GM18520 (cell line): ENCODE data around the gene ETV6.

Source experiments
- ATAC-seq: cut with Tn5 transposase; IDR thresholded peaks from one replicate; pipeline ENCODE4 v1.9.1; 2021; ENCODE audit not compliant: unreplicated experiment

The ETV6 gene

GRCh38 chr12:11823043-11823442 lies 173.6 kb downstream of the ETV6 start:
- no peak for ATAC-seq

DNA sequence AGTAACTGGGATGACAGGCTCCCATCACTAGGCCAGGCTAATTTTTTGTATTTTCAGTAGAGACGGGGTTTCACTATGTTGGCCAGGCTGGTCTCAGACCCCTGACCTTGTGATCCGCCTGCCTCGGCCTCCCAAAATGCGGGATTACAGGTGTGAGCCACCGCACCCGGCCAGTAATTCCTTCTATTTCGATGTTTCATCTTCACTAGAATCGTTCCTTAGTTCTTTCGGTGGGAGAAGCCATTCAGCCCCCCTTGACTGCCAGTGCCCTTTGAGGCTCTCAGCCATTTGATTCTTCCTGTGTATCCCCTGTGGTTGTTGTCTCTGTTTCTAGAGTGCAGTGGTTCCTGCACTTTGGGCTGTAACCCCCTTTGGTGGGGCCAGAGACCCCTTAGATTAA lies 174.1 kb downstream of the ETV6 start:
- no peak for ATAC-seq

GRCh38 chr12:11824069-11824468 lies 174.6 kb downstream of the ETV6 start:
- no peak for ATAC-seq

DNA sequence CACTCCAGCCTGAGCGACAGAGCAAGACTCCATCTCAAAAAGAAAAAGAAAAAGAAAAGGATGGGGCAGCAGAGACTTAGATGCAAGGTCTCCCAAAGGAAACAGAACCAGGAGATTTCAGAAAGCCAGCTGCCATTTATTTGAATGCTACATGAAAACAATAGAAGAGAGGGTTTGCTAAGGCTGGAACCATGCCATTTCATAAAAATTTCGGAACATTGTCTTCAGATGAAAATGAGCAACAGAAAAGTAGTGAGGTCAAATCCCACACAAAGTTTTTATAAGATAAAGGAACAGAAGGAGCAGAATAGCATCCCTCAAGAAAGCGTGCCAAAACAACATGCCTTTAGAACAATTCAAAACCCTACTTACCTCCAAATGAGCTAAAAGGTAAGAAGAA lies 175.3 kb downstream of the ETV6 start:
- ATAC-seq, result no peak

DNA sequence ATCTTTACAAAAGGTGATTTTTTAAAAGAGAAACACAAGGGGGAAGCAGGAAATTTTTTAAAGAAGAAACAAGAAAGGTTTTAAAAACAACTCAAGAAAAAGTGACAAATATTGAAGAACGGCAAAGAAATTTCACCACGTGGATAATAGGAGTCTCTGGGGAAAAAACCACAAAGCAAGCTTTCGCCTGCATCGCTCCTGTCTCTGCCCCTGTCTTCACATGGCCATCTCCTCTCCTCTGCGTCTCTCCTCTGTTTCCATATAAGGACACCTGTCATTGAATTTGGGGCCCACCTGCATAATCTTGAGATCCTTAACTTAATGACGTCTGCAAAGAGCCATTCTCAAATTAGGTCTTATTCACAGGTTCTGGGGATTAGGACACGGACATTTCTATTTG lies 175.8 kb downstream of the ETV6 start:
- ATAC-seq, result no peak

DNA sequence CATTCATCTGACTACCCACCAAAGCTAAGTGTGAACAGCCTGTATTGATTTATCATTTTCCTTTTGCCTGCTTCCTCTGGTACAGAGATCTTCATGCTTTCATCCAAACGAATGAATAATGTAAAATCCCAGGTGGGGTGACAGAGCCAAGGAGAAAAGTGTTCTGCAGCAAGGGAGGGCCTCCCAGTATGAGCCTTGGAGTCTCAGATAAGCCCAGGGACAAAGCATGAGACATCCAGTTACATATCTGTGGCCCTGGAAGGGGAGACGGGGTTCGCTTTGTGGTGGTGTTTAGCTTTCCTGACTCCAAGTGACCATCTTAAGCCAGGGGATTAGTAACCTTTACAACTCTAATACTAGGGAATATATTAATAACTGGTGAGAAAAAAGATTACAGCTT lies 177.1 kb downstream of the ETV6 start:
- ATAC-seq, result no peak

GRCh38 chr12:11827091-11828061 lies 177.9 kb downstream of the ETV6 start:
- no peak for ATAC-seq

DNA sequence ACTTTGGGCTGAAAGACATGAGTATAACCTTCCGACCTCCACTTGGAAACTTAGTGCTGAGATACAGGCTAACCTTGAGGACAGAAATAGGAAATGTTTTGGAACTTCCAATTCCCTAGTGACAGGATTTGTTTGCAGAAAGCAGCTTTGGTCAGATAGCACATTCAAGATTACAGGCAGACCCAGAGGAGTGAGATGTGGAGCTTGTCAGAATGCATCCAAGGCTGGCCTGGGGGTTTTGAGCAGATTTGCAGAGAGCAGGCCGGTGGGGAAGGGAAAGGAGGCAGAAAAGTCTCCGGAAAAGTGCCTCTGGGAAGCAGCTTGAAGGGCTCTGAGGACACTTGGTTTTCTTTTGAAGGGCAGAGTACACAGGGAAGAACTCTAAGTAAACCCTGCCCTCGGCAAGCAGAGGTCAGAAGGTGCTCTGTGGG lies 180.3 kb downstream of the ETV6 start:
- no peak for ATAC-seq

DNA sequence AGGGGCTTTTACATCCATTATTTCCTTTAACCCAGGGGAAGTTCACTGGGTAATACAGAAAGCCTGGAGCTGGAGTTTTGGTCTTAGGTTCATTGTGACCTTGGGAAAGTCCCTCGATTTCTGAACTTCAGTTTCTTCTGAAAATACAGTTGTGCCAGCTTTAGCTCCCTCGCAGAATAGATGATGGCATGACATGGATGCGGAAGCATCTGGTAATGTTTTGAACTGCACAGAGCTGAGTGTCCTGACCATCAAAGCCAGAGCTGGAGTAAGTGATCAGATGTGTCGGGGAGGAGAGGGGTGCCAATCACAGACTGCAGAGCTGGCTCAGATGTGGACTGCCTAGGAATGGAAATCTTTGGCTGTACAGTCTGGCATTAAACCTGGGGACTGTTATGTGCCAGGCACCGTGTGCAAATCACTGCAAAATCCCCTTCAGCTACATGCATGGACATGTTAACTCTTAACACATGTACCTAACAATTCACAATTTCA lies 180.9 kb downstream of the ETV6 start:
- ATAC-seq, result no peak

DNA sequence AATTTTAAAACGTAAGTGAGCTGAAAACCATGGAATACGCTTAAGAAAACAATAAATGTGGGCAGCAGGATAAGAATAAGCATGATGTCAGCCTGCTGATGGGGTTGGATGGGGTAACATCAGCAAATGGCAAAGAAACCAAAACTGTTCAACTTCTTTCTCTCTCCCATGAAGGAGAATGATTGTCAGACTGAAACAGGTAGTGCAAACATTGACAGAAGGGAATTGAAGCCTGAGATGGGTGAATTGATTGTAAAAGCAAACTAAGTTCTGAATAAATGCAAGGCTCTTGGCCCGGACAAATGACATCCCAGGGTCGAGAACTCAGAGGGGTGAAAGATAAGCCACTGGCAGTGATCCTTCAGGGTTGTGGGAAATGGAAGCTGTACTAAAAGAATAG lies 182.6 kb downstream of the ETV6 start:
- no peak for ATAC-seq

- ATAC-seq, result no peak
Measured at GRCh38 chr12:11833174-11833895, 183.9 kb downstream of the ETV6 start.

- no peak for ATAC-seq
Measured at GRCh38 chr12:11834104-11834812, 184.8 kb downstream of the ETV6 start.

DNA sequence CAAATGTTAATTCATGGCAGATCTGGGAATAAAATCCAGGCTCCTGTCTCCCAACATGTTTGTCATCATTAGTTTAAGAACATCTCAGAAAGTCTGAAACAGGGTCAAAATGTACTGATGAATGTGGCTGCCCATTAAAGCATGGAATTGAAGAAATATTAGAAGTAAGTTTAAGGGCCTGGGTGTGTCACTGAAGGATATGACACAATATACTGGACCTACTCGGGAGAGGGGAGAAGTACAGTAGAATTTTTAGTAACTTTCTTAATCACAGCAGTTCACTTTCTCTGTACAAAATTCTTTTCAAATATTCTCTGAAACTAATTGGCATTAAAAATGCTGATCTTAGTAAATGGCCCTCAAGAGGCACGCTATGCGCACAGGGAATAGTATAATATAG lies 185.5 kb downstream of the ETV6 start:
- no peak for ATAC-seq

DNA sequence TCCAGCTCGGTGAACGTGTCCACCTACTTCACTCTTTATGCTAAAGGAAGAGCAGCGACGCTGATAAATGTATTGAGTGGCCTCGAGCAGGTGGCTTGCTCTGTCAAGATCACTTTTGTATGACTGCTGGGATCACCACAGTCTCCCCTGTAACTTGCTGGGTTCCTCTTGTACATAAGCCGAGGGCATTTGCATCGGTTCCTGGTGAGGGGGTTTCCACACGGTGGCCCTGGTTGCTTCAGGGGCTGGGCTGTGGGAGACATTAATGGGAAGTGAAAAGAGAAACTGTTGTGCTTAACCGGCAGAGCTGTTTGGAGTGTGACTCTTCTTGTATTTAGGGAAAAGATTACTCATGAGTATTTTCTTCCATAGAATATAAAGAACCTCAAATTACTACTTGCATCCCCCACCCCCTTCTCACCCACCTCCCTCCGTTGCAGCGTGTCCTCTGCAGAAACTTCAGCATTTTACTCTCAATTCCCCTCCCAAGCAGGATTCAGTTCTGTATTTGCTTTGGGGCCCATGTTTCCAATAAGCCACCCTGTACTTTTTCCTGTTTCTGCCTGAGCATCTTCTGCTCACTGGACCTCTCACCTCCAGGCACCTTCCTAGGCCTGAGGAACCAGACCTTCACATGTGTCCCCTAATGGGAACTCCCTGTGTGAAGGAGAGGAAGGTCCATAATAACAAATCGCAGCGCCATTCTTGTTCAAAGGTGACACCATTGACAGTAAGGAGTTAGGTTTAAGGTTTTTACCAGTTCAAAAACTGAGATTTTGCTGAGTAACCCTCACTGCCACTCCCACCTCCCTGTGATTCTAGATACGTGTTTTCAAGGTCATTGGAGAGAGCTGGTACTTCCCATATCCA lies 187.0 kb downstream of the ETV6 start:
- ATAC-seq, result peak; percentile 80

DNA sequence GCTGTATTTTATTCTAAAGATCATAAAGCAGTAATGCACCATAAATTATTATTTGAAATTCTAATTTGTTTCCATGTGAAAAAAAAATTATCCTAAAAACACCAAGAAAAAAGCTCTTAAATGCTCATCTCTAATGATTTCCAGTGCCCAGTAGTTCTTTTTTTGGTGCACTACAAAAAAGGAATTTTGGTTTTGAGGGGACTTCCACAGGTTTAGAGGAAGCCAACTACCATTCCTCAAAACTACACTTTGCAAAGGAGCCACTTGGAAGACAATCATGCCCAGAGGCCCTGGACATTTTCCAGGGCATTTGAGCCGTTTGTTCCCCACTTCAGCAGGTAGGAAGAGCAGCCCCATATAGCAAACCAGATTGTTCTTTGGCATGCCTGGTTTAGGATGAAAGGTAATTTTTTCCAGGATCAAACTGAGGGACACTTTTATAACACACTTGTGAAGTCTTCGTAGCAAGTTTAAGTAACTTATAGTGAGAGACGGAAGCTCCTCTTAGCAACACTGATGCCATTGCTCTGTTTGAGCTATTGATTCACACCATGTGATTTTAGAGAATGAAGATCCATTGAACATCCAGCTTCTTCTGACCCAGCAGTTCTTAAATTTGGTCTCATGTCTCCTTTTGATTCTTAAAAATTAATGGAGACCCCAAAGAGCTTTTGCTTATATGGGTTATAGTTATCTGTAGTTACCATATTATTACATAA lies 187.9 kb downstream of the ETV6 start:
- no peak for ATAC-seq

DNA sequence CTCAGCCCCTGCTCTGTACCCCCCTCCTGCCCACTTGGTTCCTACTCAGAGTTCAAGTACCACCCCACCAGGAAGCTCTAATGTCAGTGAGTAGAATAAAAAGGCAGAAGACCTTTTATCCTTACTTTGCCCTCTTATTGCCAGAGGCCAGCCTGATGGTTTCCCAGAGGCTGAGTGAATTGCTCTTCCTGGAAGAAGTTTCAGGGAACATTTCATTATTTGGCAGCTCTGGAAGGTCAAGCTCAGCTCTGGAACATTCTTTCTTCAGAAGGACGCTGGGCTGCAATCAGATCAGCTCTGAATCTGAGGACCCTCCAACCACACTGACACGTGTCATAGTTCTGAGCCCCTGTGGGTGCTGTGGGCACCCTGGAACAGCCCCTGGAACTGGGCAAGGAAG lies 188.9 kb downstream of the ETV6 start:
- ATAC-seq, result no peak

DNA sequence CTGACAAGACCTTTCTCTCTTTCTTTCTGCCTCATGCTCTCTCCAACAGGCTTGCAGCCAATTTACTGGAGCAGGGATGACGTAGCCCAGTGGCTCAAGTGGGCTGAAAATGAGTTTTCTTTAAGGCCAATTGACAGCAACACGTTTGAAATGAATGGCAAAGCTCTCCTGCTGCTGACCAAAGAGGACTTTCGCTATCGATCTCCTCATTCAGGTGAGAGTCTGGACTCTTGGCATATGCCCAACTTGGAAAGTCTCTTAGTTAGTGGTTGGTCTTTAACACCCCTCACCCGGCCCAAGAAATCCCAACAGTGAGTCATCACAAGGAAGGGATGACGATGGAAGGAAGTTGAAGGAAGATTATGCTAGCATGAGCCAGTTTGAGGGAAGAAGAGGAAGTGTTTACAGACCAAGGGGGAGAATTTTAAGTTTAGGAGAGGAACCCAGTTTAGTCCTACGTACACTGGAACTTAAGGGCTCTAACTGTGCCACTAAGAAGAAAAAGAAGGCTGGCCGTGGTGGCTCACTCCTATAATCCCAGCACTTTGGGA lies 189.7 kb downstream of the ETV6 start:
- ATAC-seq, result no peak

DNA sequence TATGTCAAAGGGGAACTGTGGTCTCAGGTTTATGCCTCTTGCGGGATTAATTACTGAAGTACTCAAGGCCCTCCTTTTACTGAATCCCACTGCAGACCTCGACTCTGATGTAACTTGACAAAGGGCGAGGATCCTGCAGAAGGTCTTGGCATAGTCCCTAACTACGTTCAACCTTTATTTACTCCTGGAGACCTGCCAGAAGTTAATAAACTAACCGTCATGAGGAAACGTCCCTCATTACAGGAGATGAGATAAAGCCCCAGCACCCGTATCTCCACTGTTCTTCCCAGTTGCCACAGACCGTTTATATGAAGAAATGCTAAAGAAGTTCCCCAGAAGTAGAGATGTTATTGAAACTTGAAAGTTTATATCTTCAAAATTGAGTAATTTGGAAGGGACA lies 190.9 kb downstream of the ETV6 start:
- no peak for ATAC-seq

- no peak for ATAC-seq
Measured at GRCh38 chr12:11846488-11846887, 197.0 kb downstream of the ETV6 start.
